Measurements from ENCODE around the gene SPATA17.

SPATA17 gene

GRCh38 chr1:217857061-217857460, 225.9 kb downstream of the SPATA17 start:
- DNase-seq, result no peak

GRCh38 chr1:217861658-217862057, 230.5 kb downstream of the SPATA17 start:
- DNase-seq, result no peak

- DNase-seq, result no peak
Measured at GRCh38 chr1:217867446-217867995, 236.4 kb downstream of the SPATA17 start.

- no peak for DNase-seq
Measured at GRCh38 chr1:217871955-217872354, 240.8 kb downstream of the SPATA17 start.

- no peak for DNase-seq
Measured at GRCh38 chr1:217875229-217875628, 244.1 kb downstream of the SPATA17 start.

- no peak for DNase-seq
Measured at GRCh38 chr1:217876401-217876800, 245.3 kb downstream of the SPATA17 start.

- DNase-seq, result no peak
Measured at GRCh38 chr1:217876896-217877295, 245.8 kb downstream of the SPATA17 start.

GRCh38 chr1:217881131-217881543, 250.0 kb downstream of the SPATA17 start:
- no peak for DNase-seq

GRCh38 chr1:217881607-217882332, 250.6 kb downstream of the SPATA17 start:
- DNase-seq, result no peak

- DNase-seq, result no peak
Measured at GRCh38 chr1:217885181-217885580, 254.0 kb downstream of the SPATA17 start.

- DNase-seq, result no peak
Measured at GRCh38 chr1:217888328-217888727, 257.2 kb downstream of the SPATA17 start.

GRCh38 chr1:217889401-217889800, 258.3 kb downstream of the SPATA17 start:
- DNase-seq, result no peak

GRCh38 chr1:217891966-217892365, 260.8 kb downstream of the SPATA17 start:
- DNase-seq, result no peak

GRCh38 chr1:217892750-217893149, 261.6 kb downstream of the SPATA17 start:
- no peak for DNase-seq

- DNase-seq, result no peak
Measured at GRCh38 chr1:217895841-217896240, 264.7 kb downstream of the SPATA17 start.

GRCh38 chr1:217896490-217896889, 265.3 kb downstream of the SPATA17 start:
- DNase-seq, result no peak

- no peak for DNase-seq
Measured at GRCh38 chr1:217897100-217897499, 266.0 kb downstream of the SPATA17 start.

GRCh38 chr1:217899614-217900013, 268.5 kb downstream of the SPATA17 start:
- no peak for DNase-seq

- no peak for DNase-seq
Measured at GRCh38 chr1:217907504-217907903, 276.4 kb downstream of the SPATA17 start.

- DNase-seq, result no peak
Measured at GRCh38 chr1:217910203-217910602, 279.1 kb downstream of the SPATA17 start.

GRCh38 chr1:217910791-217911320, 279.7 kb downstream of the SPATA17 start:
- no peak for DNase-seq

GRCh38 chr1:217911908-217912307, 280.8 kb downstream of the SPATA17 start:
- DNase-seq, result no peak

- no peak for DNase-seq
Measured at GRCh38 chr1:217917281-217917887, 286.2 kb downstream of the SPATA17 start.
